GM12892 (cell line): ENCODE measurements around the gene TBX2.

Experiments
- POLR2AphosphoS5 ChIP-seq: IDR thresholded peaks from 2 replicates; pipeline ENCODE4 v1.6.1; 2011; ENCODE audit warnings: low read depth, low read length, control low read depth
- TAF1 ChIP-seq: IDR thresholded peaks from 2 replicates; pipeline ENCODE4 v1.6.1; 2011; ENCODE audit warnings: low read depth, mild to moderate bottlenecking, control low read depth, low read length, borderline replicate concordance

DNA sequence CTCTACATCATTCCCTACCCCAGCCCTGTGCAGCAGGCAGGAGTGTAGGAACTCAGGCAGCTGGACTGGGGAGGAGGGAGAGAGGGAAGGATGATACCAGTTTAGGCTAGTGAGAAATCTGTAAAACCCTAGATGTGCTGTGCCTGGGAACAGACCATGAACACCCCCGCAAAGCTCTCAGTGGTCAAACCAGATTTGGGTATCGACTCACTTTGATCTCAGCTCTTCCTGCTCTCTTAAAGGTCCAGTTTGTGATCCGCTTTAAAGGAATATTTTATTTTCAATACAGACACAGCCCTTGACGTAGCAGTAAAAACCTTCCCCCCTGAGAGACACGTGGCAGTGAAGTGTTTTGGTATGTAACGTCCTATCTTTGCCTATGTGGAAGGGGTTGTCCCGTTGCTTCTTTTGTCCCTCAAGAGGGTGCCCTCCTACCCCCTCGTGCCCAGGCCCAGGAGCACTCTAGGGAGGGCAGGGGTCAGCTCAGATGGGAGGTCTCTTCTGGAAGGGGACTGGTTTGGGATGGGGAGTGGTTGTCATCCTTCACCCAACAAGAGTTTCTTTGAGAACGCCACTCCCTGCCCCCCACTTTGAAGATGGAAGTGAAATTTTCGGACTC is 19.3 kb upstream of the TBX2 start:
- TF ChIP-seq POLR2AphosphoS5 = no peak
- no peak for TF ChIP-seq TAF1
